Esophagus squamous epithelium (tissue), 5 donors: ENCODE results near the gene ACE2. TPM values are rescaled to one million over a fixed set of nuclear protein-coding genes. Genes with fewer than 3 reads are reported as not detected.
A peak's percentile ranks its signal among the peaks of the same experiment; 100 is the strongest.

Experiments used
- DNase-seq: peaks from one replicate; lab custom pipeline; 2025; lab: John Stamatoyannopoulos, UW
- H3K27ac ChIP-seq, 4 donors: fragments of 200-600 bp; sonication (generic); one replicate each; pipeline ENCODE4 v1.5.1; 2016 to 2019; ENCODE audit warnings: mild to moderate bottlenecking in 1 of 4
- H3K27me3 ChIP-seq, 4 donors: fragments of 200-600 bp; sonication (generic); 1 replicate in 3 of 4; 2 replicates in 1 of 4; pipeline versions ENCODE4 v1.5.1 to v1.6.0; 2017 to 2021; ENCODE audit warnings: antibody characterized with exemption in 1 of 4
- H3K36me3 ChIP-seq, 3 donors: fragments of 200-600 bp; sonication (generic); one replicate each; pipeline ENCODE4 v1.5.1; 2016 to 2019
- H3K4me1 ChIP-seq, 3 donors: fragments of 200-600 bp; sonication (generic); one replicate each; pipeline ENCODE4 v1.5.1; 2017 to 2019
- H3K4me3 ChIP-seq, 4 donors: fragments of 200-600 bp; sonication (generic); 1 replicate in 3 of 4; 2 replicates in 1 of 4; pipeline ENCODE4 v1.5.1; 2016 to 2019; ENCODE audit warnings: mild to moderate bottlenecking in 2 of 4, moderate library complexity in 1 of 4
- H3K9me3 ChIP-seq, 3 donors: fragments of 200-600 bp; sonication (generic); one replicate each; pipeline ENCODE4 v1.5.1; 2016 to 2019
- CTCF ChIP-seq, 6 experiments: fragments of 450-650 bp in 4 of 6; fragments of 200-600 bp in 2 of 6; sonication (generic) in 2 of 6; IDR thresholded peaks; one replicate each; pipeline ENCODE4 v1.5.1; 2016 to 2019; ENCODE audit warnings: antibody characterized with exemption in 6 of 6, mild to moderate bottlenecking in 4 of 6, moderate library complexity in 4 of 6
- POLR2A ChIP-seq, 4 donors: fragments of 450-650 bp; IDR thresholded peaks; one replicate each; pipeline ENCODE4 v1.6.1; 2017; ENCODE audit warnings: antibody characterized with exemption in 4 of 4, mild to moderate bottlenecking in 4 of 4, moderate library complexity in 3 of 4
- whole genome bisulfite sequencing, 2 donors: methylation state at CpG; one replicate each; pipeline ENCODE4 v1.1.5; 2018; 5-methylcytosine and 5-hydroxymethylcytosine counted together
- intact Hi-C: fragments of 100-400 bp; cut with DNase I; formaldehyde crosslinking; loops from one replicate; pipeline ENCODE4 v1.15.0; 2022
- total RNA-seq, 4 donors: library from RNA; depleted of rRNA; stranded (reverse); fragments of >200 nt; gene quantifications; one replicate each; pipeline ENCODE4 v1.1.0, GENCODE V29; 2016
- donor health status: DM: yes; HTN: yes; CAD: no.

ACE2 gene
- total RNA-seq, 4 donors from 2014 or later: 0.57 to 9.8 (median 5.5) TPM

- H3K9me3 ChIP-seq: no peaks in the 10 kb centered on the region
- intact Hi-C loops: no loop called here
These were observed 20.7 kb downstream of the ACE2 start for GRCh38 chrX:15579778-15580747.

GRCh38 chrX:15576019-15576418, 24.7 kb downstream of the ACE2 start:
- no peaks in the 10 kb centered on the region for H3K9me3 ChIP-seq
- intact Hi-C loops: no loop called here
- H3K36me3 ChIP-seq: no peaks in the 10 kb centered on the region
- H3K4me1 ChIP-seq: peaks cover 0 to 6% (median 0%) of the 10 kb centered on the region in 3 donors
- no peaks in the 10 kb centered on the region for H3K27me3 ChIP-seq
- H3K4me3 ChIP-seq: no peak overlapping the region
- no peak for DNase-seq
- 0 to 36% methylated on average over 1 of the region's 1 CpG for WGBS, 2 donors
- TF ChIP-seq CTCF (IDR thresholded peaks at IDR 0.05) (no peak), POLR2A (IDR thresholded peaks at IDR 0.05) (no peak)
- no peak overlapping the region for H3K27ac ChIP-seq

More at GRCh38 chrX:15579778-15580747, 20.7 kb downstream of the ACE2 start:
- H3K27ac ChIP-seq: peak overlapping the region; percentile 64 to 73 (median 68)
- no peak for DNase-seq
- H3K27me3 ChIP-seq: no peaks in the 10 kb centered on the region
- no peaks in the 10 kb centered on the region for H3K36me3 ChIP-seq
- H3K4me1 ChIP-seq: peaks cover 0 to 6% (median 0%) of the 10 kb centered on the region in 3 donors
- H3K4me3 ChIP-seq: no peak overlapping the region
- 29 to 34% methylated on average over 4 to 5 of the region's 5 CpGs for WGBS, 2 donors
- no peak for TF ChIP-seq POLR2A (IDR thresholded peaks at IDR 0.05)
- no peak for TF ChIP-seq CTCF (IDR thresholded peaks at IDR 0.05)

- TF ChIP-seq POLR2A (IDR thresholded peaks at IDR 0.05) (no peak), CTCF (IDR thresholded peaks at IDR 0.05) (no peak)
- Histone ChIP-seq H3K27ac (no peak overlapping the region), H3K36me3 (no peaks in the 10 kb centered on the region), H3K4me1 (no peaks in the 10 kb centered on the region), H3K27me3 (no peaks in the 10 kb centered on the region), H3K9me3 (no peaks in the 10 kb centered on the region), H3K4me3 (no peak overlapping the region)
- WGBS, 2 donors: 26 to 43% methylated on average over 1 to 2 of the region's 2 CpGs
- intact Hi-C loops: no loop called here
- DNase-seq: no peak
These were observed 26.7 kb downstream of the ACE2 start for GRCh38 chrX:15574017-15574416.

- no peaks in the 10 kb centered on the region for H3K27me3 ChIP-seq
- DNase-seq: no peak
- H3K36me3 ChIP-seq: no peaks in the 10 kb centered on the region
- no peak overlapping the region for H3K27ac ChIP-seq
- no peaks in the 10 kb centered on the region for H3K9me3 ChIP-seq
- no peak overlapping the region for H3K4me3 ChIP-seq
- intact Hi-C loops: no loop called here
- WGBS, 2 donors: 33 to 43% methylated on average over 1 of the region's 1 CpG
- H3K4me1 ChIP-seq: no peaks in the 10 kb centered on the region
- no peak for TF ChIP-seq POLR2A (IDR thresholded peaks at IDR 0.05)
- no peak for TF ChIP-seq CTCF (IDR thresholded peaks at IDR 0.05)
These were observed 30.6 kb downstream of the ACE2 start for GRCh38 chrX:15570145-15570544.
